HCT116 (cell line): Measurements from ENCODE around the gene MSMP.

Source experiments
- ATF3 ChIP-seq: IDR thresholded peaks from 2 replicates; pipeline ENCODE4 v1.6.1; 2012
- CTCF ChIP-seq, 3 experiments: fragments of 200-600 bp in 1 of 3; sonication (generic) in 1 of 3; IDR thresholded peaks in 2 of 3; conservative IDR thresholded peaks in 1 of 3; 2 replicates each; pipeline ENCODE4 v1.5.1; 2012 to 2017; ENCODE audit warnings: low read depth in 2 of 3, low read length in 2 of 3, antibody characterized with exemption in 1 of 3, borderline replicate concordance in 1 of 3, control low read depth in 1 of 3, mild to moderate bottlenecking in 1 of 3, mixed read lengths in 1 of 3, mixed run types in 1 of 3, moderate library complexity in 1 of 3; ENCODE audit not compliant: insufficient read depth in 1 of 3
- EGR1 ChIP-seq: IDR thresholded peaks from 2 replicates; pipeline ENCODE4 v1.6.1; 2012; ENCODE audit warnings: low read depth
- EZH2 ChIP-seq: fragments of 200-600 bp; sonication (generic); IDR thresholded peaks from 2 replicates; pipeline ENCODE4 v1.6.1; 2017; ENCODE audit warnings: antibody characterized with exemption, mixed run types
- EZH2phosphoT487 ChIP-seq: fragments of 200-600 bp; IDR thresholded peaks from 2 replicates; pipeline ENCODE4 v1.6.1; 2018; ENCODE audit warnings: antibody characterized with exemption, borderline replicate concordance
- JUND ChIP-seq: IDR thresholded peaks from 2 replicates; pipeline ENCODE4 v1.6.1; 2012
- POLR2A ChIP-seq: IDR thresholded peaks from 2 replicates; pipeline ENCODE4 v1.7.0; 2011; ENCODE audit warnings: borderline replicate concordance; ENCODE audit not compliant: insufficient read depth, insufficient read length; ENCODE audit errors: extremely low read depth
- POLR2AphosphoS5 ChIP-seq: IDR thresholded peaks from 2 replicates; pipeline ENCODE4 v1.6.1; 2011; ENCODE audit warnings: mild to moderate bottlenecking, low read depth, low read length, moderate library complexity
- REST ChIP-seq: IDR thresholded peaks from 2 replicates; pipeline ENCODE4 v1.6.1; 2012; ENCODE audit warnings: low read depth
- SIN3A ChIP-seq: IDR thresholded peaks from 2 replicates; pipeline ENCODE4 v1.6.1; 2012; ENCODE audit warnings: low read depth
- SP1 ChIP-seq: IDR thresholded peaks from 2 replicates; pipeline ENCODE4 v1.6.1; 2012; ENCODE audit warnings: low read depth
- YY1 ChIP-seq: IDR thresholded peaks from 2 replicates; pipeline ENCODE4 v1.6.1; 2011; ENCODE audit warnings: low read length, low read depth, moderate library complexity, mild to moderate bottlenecking; ENCODE audit not compliant: insufficient replicate concordance; ENCODE audit errors: extremely low read depth
- ZBTB33 ChIP-seq: IDR thresholded peaks from 2 replicates; pipeline ENCODE4 v1.6.1; 2011; ENCODE audit warnings: mild to moderate bottlenecking, low read length, moderate library complexity; ENCODE audit not compliant: insufficient replicate concordance; ENCODE audit errors: extremely low read depth
- ZNF274 ChIP-seq: fragments of 200-500 bp; sonication (Bioruptor generic); IDR thresholded peaks from 2 replicates; pipeline ENCODE4 v1.6.1; 2014; ENCODE audit warnings: mild to moderate bottlenecking, low read depth, low read length, inconsistent platforms

- TF ChIP-seq POLR2A = no peak
- TF ChIP-seq CTCF (IDR thresholded peaks at IDR 0.05 in 2 of 3, conservative IDR thresholded peaks at IDR 0.05 in 1 of 3; ENCODE audit: borderline replicate concordance in 1 of 3, insufficient read depth in 1 of 3, low read depth in 2 of 3, low read length in 2 of 3) = no peak
- no peak for TF ChIP-seq SIN3A
- TF ChIP-seq SP1 = no peak
- no peak for TF ChIP-seq EZH2
- TF ChIP-seq POLR2AphosphoS5 = no peak
- TF ChIP-seq REST = no peak
- no peak for TF ChIP-seq EZH2phosphoT487
- no peak for TF ChIP-seq JUND
- TF ChIP-seq ZBTB33 = no peak
- TF ChIP-seq EGR1 = no peak
- no peak for TF ChIP-seq YY1
- no peak for TF ChIP-seq ZNF274
- TF ChIP-seq ATF3 = no peak
Measured at GRCh38 chr9:35730486-35730854, 23.6 kb downstream of the MSMP start.
